GM21390 (cell line): ENCODE results near the gene PRDM2.
A peak's percentile ranks its signal among the peaks of the same experiment; 100 is the strongest.

ENCODE experiments used
- ATAC-seq: cut with Tn5 transposase; IDR thresholded peaks from one replicate; pipeline ENCODE4 v1.9.1; 2021; ENCODE audit not compliant: unreplicated experiment

Gene PRDM2

DNA sequence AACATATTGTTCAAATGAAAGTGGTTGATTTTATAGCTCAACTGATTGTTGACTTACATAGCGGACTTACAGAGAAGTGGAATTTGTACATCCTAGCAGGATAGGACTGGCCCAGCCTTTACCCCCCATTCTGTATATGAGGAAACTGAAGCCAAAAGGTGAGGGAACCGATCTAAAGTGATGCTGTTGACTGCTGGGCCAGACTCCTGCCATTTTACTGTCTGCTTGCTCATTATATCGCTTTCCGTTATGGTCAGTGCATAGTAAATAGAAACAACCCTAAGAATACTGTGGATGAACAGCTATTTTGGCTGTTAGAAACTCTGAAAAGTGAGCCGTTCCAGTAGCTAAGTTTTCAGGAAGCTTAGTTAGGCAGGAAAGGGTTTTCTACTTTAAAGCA lies 31.9 kb downstream of the PRDM2 start:
- ATAC-seq = no peak

DNA sequence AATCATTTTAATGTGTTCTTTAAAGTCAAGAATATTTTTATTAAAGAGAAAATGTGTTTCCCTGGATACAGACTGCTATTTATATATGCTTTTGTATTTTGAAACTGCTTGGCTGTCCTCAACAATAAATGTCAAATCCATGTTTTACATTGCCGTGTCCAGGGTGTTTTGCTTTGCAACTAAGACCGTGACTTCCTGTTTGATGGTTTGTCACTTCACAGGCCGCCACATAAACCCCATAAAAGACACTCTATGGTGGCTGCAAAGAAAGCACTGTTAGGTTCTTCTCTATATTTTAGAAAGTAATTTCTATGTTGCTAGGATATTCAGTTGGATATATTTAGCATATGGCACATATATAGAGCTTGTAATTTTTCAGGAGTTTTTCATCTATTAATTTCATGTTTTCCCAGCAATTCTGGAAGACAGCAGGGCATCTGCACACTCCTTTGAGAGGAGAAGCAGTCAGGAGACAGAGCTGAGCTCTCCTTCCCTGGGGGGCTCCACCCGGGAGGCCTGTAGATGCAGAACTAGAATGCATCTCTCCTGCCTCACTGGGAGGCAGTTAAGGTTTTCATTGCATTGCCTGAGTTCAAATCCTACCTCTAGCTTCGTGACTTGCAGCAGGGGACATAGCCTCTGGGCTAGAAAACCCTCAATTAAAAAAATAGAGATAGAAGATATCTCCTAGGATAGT lies 33.1 kb downstream of the PRDM2 start:
- no peak for ATAC-seq

DNA sequence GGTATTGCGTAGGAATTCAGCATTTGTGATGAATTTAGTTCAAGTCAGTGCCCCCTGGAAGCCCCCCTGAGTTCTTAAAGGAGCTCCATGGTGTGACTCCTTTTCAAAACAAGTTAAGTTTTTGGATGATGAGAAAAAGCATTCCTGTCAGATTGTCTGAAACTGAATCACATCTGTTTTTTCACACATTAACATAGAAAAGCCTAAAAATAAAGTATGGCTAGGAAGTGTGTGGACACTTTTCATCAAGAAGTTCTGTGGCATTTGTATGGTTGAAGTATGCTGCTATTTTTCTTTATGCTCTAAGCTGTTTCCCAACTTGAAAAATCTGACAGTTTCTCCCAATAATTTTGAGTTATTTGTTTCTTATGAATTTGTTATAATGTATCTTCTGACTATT lies 33.7 kb downstream of the PRDM2 start:
- ATAC-seq = no peak

DNA sequence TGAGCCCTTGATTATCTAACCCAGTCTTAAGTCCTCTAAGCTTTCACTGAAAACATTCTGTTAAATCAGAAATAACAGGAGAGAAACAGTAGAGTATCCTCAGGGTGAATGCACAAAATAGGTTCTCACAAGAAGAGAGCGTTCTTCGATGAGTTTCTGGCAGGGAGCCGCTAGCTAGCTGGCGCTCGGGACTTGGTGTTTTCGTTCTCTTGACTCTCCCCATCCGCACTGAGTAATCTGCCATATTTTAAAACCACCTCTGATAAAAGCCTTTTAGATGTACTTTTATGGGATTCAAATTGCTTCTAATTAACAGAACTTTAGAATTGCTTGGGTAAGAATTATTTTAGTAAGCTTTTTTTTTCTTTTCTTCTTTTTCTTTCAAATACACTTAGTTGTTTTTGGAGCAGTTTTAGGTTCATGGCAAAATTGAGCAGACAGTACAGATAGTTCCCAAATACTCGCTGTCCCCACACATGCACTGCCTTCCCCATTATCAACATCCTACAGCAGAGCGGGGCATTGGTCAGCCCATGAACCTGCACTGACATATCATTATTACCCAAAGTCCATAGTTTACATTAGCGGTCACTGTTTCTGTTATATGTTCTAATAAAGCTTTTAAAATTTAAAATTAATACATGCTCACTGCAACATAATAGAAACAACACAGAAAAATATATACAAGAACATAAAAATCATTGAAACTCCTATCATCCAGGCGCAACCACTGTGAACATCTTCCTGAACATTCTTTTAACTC lies 35.4 kb downstream of the PRDM2 start:
- no peak for ATAC-seq

DNA sequence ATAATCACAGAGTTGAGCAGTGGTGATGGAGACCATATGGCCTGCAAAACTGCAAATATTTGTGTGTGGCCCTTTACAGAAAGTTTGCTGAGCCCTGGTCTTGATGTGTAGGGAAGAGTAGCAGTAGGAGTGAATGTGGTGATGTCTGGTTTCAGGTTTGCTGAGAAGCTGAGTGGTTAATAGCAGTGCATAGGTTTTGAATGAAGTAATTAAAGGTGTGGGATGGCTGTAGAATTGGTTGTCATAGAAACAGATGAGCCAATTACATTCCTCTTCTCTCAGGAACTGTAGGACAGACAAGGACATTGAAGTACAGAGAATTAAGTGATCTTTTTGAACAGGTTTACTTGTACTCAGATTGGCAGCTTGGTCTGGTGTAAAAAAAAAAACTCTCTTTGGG lies 37.4 kb downstream of the PRDM2 start:
- no peak for ATAC-seq

DNA sequence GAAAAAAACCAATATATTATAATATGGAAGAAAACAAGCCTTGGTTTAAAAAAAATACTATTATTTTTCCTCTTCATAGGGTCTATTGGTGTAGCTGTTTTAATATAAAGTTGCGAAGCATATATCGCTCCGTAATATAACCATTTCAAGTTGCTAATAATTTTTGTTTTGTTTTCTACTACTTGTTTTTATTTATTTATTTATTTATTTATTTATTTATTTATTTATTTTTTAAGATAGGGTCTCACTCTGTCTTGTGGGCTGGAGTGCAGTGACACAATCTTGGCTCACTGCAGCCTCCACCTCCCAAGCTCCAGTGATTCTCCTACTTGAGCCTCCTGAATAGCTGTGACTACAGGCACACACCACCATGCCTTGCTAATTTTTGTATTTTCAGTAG lies 46.4 kb downstream of the PRDM2 start:
- ATAC-seq = no peak

DNA sequence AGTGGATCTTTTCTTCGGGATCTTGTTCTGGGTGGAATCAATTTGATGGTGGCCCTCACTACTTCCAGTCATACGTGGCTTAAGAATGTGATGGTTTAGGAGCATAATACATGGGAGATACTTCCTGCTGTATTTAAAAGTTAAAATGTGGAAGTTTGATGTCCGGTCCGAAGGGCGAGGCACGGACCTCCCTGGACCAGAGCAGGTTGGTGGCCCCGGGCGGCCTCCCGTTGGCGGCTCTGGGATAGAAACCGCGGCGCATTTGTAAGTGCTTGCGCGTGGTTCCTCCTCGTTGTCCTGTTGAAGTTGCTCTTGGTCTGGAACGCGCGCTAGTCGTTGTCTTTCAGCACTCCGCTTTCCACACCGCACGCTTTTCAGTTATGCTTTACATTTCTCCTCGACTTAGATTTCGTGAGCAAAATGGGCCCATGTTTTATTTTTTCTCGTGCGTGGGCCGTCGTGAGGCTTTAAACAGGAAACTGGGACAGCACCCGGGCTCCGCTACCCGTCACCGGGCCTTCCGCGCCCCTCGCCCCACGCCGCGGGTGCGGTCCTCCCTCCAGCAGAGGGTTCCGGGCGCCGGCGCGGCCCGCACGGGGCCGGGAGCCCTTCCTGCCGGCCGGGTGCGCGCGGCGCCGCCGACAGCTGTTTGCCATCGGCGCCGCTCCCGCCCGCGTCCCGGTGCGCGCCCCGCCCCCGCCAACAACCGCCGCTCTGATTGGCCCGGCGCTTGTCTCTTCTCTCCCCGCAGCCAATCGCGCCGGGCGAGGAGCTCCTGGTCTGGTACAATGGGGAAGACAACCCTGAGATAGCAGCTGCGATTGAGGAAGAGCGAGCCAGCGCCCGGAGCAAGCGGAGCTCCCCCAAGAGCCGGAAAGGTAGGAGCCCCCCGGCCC lies 48.9 kb downstream of the PRDM2 start:
- ATAC-seq = peak; percentile 72

DNA sequence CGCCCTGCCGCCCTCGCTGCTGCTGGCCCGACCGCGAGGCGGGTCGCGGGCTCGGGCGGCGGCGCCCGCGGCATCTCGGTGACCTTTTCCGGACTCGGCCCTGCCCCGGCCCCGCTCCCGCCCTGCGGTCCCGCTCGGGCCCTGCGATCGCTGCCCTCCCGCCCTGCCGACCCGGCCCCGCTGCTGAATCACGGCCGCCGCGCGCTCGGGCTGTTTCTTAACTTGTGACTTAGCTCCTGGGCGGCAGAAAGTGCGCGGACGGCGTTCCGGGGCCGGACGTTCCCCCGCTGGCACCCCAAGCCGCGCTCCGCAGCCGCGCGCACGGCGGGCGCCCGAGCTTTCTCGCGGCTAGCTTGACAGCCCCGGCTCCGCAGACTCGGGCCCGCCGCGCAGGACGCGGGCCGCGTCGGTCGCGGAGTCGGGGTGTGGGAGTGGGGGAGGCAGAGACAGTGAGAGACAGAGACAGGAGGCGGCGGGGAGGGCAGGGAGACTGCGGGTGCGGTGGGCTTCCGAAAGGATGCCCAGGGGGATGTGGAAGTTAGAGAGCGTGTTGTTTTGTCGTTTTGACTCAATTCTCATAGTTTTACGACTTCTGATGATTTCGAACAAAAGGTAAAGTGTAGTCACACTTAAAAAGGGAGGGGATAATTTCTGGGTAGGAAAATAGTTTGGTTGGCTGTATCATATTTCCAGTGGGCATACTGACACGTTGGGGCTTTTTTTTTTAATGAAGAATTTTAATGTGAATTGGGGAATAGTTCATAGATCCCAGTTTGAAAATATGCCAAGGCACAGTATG lies 49.8 kb downstream of the PRDM2 start:
- peak; percentile 9 for ATAC-seq

DNA sequence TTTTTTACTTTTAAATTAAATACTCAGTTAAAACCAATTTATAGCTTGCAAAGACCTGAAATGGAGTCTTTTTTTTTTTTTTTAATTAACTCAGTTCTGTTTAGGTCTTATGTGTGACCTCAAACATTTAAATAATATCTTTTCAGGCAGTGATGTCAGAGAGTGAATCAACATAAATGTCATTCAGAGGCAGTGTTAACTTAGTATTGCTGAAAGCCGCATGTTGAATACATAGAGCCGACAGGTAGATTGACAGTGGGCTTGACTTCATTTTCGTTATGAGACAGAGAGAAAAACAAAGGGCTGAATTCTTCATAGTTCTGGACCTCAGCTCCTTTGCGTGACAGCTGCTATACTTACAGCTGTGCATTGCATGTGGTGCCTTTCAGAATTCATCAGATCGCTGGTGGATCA lies 51.5 kb downstream of the PRDM2 start:
- ATAC-seq = no peak

DNA sequence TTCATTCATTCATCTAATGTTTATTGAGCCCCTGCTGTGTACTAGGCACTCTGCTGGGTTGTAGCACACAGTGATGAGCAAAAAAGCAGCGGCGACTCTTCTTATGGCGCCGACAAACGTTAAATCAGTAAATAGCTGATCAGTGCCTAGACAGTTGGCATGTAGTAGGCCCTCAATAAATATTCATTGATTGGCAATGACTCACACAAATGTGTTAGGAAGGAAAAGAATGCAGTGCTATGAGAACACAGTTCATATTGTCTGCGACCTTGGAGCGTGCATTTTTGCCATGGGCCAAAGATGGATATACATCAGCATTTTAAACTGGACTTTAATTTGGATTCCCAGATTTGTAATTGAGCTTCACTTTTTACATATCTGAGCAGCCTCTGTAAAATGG lies 52.0 kb downstream of the PRDM2 start:
- ATAC-seq = no peak

DNA sequence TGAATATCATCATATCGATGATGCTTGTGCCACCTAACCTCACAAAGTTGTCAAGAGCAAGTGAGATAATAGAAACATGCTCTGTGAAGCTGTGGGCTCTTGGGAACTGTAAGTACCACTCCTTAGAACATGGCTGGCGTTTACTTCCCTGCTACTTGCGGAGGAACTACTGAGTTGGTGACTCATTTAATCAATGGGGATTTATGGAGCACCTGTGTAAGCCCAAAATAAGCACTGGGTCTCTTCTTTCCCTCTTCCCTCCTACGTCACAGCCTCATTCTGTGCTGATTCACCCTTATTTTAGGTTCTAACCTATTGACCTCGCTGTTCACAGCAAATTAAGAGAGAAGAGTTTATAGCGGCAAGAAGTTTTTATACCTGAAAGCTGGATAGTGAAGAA lies 52.9 kb downstream of the PRDM2 start:
- ATAC-seq = no peak

DNA sequence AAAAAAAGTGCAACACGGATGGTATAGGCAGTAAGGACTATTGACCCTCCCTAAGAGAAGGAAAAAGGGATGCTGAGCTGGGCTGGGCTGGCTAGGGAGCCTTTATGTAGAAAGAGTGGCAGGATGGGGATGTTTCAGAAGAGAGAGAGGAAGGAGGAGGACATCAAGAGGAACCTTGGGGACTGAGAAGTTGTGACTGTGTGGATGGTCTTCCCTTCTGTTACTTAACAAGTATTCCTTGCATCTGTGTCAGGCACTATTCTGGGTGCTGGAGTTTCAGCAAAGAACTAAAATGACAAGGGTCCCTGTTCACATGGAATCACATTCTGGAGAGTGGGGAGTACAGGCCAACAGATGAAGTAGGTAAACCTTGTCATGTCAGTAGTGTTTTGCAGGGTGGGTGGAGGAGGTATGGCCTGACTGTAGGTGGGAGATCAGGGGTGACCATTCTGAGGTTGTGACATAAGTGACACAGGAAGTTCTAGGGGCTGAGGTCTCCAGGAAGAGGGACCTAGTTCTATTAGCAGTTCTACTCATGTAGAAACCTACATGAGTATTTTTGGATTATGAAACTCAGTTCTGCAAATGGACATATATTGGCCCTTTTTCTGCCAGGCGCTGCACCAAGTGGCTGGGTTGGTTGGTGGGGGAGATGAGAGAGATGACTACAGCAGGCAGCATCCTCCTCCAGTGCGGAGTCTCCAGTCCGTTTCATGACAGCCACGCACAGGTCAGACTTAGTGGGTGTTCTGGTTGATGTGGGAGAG lies 53.8 kb downstream of the PRDM2 start:
- ATAC-seq = peak; percentile 42

DNA sequence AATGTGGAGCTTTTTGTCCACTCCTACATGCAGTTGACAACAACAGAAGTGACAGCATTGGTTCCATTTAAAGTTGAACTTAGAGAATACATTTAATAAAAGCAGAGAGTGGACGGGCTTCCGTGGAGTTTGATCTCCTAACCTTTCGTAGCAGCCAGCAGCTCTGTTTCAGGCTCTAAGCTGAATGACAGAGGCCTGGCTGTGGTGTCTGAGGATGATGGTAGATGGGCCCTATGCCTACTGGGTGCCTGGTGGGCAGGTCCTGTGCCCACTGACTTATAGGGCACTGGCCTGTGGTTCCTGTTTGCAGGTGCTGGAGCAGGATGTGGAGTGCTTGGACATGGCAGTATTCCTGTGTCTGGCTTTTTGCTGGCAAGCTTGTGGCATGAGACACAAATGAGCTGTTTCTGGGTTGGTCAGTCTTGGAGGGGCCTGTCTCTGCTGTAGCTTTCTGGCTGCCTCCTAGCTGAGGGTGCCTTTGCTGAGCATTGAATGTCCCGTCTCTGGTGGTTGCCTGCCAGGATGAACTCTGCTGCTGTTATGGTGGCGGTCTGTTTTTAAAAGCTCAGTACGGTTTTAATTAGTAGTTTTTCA lies 54.6 kb downstream of the PRDM2 start:
- ATAC-seq = no peak

DNA sequence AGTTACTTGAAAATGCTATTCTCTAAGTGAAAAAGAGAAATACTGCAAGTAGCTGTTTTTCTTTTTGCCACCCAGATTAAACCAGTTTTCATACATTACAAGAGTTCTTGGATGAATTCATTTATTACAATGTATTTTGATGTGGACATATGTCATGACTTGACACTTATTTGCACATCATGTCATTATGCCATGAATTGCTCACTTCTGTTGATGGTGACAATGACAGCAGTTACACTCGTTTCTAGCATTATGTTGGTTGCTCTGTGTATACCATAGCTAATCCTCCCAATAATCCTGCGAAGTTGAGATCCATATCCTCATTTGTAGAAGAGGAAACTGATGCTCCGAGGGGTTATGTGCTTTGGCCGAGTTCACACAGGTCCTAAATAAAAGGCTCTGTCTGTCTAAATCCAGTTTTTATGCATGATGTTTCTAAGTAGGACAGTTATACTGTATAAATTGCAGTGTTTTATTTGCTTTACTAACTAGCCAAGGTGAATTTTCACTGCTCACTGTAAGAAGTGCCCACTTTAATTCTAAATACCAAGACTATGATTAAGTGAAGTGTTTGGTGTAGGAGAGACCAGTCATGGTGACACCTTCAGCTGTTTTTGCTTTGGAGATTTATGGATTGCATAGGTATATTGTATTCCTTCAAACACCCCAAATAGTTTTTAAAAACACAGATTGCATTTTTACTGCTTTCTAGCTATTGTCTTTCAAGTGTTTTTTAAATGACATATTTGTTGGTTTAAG lies 56.7 kb downstream of the PRDM2 start:
- ATAC-seq = no peak

DNA sequence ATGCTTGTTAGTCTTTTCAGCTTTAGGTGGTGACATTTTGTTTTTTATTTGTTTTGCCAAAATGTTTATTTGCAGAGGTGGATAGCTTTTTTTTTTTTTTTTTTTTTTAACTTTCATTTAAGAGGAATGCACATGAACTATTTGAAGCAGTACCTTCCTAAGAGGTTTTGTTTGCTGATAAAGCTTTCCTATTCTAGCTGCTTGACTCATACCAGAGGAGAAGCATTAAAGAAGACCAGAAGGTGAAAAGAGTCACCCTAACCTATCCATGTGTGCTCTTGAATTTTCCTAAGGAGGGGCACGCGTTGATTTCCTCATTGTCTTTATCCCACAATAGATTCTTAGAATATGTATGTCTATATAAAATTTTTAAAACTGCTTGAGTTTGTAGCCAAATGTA lies 57.7 kb downstream of the PRDM2 start:
- no peak for ATAC-seq

DNA sequence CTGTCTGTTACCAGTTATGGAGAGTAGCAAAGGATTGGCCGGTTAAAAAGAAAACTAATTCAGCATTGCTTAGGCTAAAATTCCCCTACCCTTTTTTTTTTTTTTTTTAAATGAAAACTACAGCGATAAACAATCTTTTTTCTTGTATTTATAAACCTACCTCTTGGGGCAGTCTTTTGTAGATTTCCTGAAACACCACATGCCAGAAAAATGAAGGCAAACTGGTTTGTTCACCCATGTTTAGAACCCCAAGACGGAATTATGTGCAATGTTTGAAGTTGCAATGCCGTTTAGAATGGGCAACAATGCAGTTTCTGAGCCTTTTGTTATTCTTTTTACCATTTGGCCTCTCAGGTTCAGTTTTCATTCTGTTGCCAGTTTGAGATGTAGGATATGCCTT lies 59.1 kb downstream of the PRDM2 start:
- ATAC-seq = no peak

DNA sequence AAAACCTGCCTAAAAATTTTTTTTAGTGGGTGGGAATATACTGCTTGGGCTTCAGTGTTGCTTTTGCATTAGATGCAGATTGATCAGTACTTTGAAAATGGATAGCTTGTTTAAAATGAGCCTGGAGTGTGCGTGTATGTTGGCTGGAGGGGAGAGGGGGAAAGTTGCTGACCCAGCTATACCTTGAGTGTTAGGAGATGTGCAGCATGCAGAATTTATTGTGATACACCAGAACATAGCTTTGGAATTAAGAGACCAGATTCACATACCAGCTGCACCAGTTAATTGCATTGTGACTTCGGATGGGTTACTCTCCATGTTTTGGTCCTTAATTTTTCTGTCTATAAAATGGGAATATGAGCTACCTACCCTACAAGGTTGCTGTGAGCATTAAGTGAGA lies 60.4 kb downstream of the PRDM2 start:
- no peak for ATAC-seq

DNA sequence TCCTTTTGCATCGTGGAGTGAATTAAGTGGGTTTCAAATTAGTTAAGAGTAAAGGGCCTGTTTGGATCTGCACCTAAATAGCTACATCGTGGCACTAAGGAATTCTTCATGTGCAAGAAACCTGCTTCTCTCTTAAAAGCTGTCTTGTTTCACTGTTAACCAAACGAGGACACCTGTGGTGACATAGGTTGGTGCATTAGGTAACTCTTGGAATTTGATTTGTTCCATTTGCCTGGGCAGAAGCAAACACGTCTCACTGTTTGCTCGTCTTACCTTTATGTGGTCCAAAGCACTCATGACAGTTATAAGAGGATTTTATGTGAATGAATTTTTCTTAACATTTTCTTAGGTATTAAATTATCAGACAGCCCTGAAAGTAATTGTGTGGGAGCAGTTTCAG lies 60.9 kb downstream of the PRDM2 start:
- no peak for ATAC-seq

DNA sequence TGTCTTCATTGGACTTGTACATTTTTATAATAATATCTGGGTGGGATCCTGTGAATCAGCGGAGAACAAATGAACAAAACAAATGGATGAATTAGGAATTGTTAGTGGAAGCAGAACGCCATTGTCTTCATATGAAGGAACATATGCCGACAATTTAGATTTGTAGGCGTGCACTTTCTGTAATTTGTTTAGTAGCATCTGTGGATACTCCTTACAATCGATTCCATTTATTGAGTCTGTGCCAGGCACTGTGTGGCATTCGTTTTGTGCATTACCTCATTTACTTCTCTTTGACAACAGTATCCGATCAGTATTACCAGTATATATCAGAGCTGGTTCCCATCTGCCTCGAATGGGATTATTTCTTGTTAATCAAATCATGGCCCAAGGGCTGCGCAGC lies 61.9 kb downstream of the PRDM2 start:
- no peak for ATAC-seq
